ENCODE measurements around the gene LCOR.

The LCOR gene

GRCh38 chr10:97019213-97019844, 187.2 kb downstream of the LCOR start:
- H3K4ac ChIP-seq (ENCODE audit: low read depth in 1 of 2, low read length in 2 of 2): no peak overlapping the region
- peaks cover 0 to 6% of the 10 kb centered on the region in 2 experiments for H3K27me3 ChIP-seq (ENCODE audit: control insufficient read depth in 1 of 2, insufficient read depth in 1 of 2, low read length in 2 of 2)
- H3K14ac ChIP-seq (ENCODE audit: low read length in 2 of 2): no peak overlapping the region
- DNase-seq: no peak
- H2BK5ac ChIP-seq (ENCODE audit: low read depth, low read length, poor library complexity, severe bottlenecking): no peak overlapping the region
- H4K8ac ChIP-seq (ENCODE audit: low read length): no peak overlapping the region
- no peak overlapping the region for H3K9ac ChIP-seq (ENCODE audit: low read length)
- no peak overlapping the region for H2AK5ac ChIP-seq (ENCODE audit: low read length, severe bottlenecking)
- no peak overlapping the region for H2AFZ ChIP-seq (ENCODE audit: low read depth, low read length)
- 88% methylated on average over 12 of the region's 12 CpGs for WGBS
- H3K79me1 ChIP-seq (replicated peaks; ENCODE audit: low read length, poor library complexity, severe bottlenecking): no peaks in the 10 kb centered on the region
- H3K4me3 ChIP-seq (ENCODE audit: insufficient read depth in 1 of 2, low read depth in 1 of 2, low read length in 2 of 2): no peak overlapping the region
- H2BK12ac ChIP-seq (ENCODE audit: low read length in 2 of 2): no peak overlapping the region
- H2BK15ac ChIP-seq (ENCODE audit: low read depth, poor library complexity, severe bottlenecking): no peak overlapping the region
- H3K9me3 ChIP-seq (ENCODE audit: control insufficient read depth, low read length): no peaks in the 10 kb centered on the region
- H3K36me3 ChIP-seq (ENCODE audit: control insufficient read depth in 1 of 2, insufficient read depth in 2 of 2, low read depth in 1 of 2, low read length in 2 of 2): no peaks in the 10 kb centered on the region
- no peak overlapping the region for H3K23ac ChIP-seq (ENCODE audit: low read length in 2 of 2)
- no peak overlapping the region for H2BK120ac ChIP-seq (ENCODE audit: low read depth, low read length)
- H3K18ac ChIP-seq (ENCODE audit: low read depth in 1 of 2, low read length in 2 of 2): no peak overlapping the region
- H4K91ac ChIP-seq (ENCODE audit: low read length): no peak overlapping the region
- H3K4me2 ChIP-seq (ENCODE audit: low read length, poor library complexity, severe bottlenecking): no peak overlapping the region
- H3K4me1 ChIP-seq (ENCODE audit: control insufficient read depth, insufficient read depth, low read depth, low read length): peaks cover 23% of the 10 kb centered on the region
- H3K27ac ChIP-seq (ENCODE audit: low read length, poor library complexity, severe bottlenecking): no peak overlapping the region

GRCh38 chr10:97020452-97021400, 188.6 kb downstream of the LCOR start:
- no peak overlapping the region for H2BK12ac ChIP-seq (ENCODE audit: low read length in 2 of 2)
- peaks cover 26% of the 10 kb centered on the region for H3K4me1 ChIP-seq (ENCODE audit: control insufficient read depth, insufficient read depth, low read depth, low read length)
- H2AFZ ChIP-seq (ENCODE audit: low read depth, low read length): no peak overlapping the region
- no peak overlapping the region for H3K4ac ChIP-seq (ENCODE audit: low read depth in 1 of 2, low read length in 2 of 2)
- no peak overlapping the region for H2BK15ac ChIP-seq (ENCODE audit: low read depth, poor library complexity, severe bottlenecking)
- peaks cover 0 to 6% of the 10 kb centered on the region in 2 experiments for H3K27me3 ChIP-seq (ENCODE audit: control insufficient read depth in 1 of 2, insufficient read depth in 1 of 2, low read length in 2 of 2)
- H3K9ac ChIP-seq (ENCODE audit: low read length): no peak overlapping the region
- no peak overlapping the region for H4K8ac ChIP-seq (ENCODE audit: low read length)
- no peak overlapping the region for H3K14ac ChIP-seq (ENCODE audit: low read length in 2 of 2)
- H3K18ac ChIP-seq (ENCODE audit: low read depth in 1 of 2, low read length in 2 of 2): no peak overlapping the region
- no peak overlapping the region for H2BK120ac ChIP-seq (ENCODE audit: low read depth, low read length)
- no peak overlapping the region for H3K4me3 ChIP-seq (ENCODE audit: insufficient read depth in 1 of 2, low read depth in 1 of 2, low read length in 2 of 2)
- no peaks in the 10 kb centered on the region for H3K36me3 ChIP-seq (ENCODE audit: control insufficient read depth in 1 of 2, insufficient read depth in 2 of 2, low read depth in 1 of 2, low read length in 2 of 2)
- no peak overlapping the region for H2BK5ac ChIP-seq (ENCODE audit: low read depth, low read length, poor library complexity, severe bottlenecking)
- H4K91ac ChIP-seq (ENCODE audit: low read length): no peak overlapping the region
- H3K4me2 ChIP-seq (ENCODE audit: low read length, poor library complexity, severe bottlenecking): no peak overlapping the region
- WGBS: 75% methylated on average over 25 of the region's 25 CpGs
- no peak overlapping the region for H3K23ac ChIP-seq (ENCODE audit: low read length in 2 of 2)
- H2AK5ac ChIP-seq (ENCODE audit: low read length, severe bottlenecking): no peak overlapping the region
- H3K9me3 ChIP-seq (ENCODE audit: control insufficient read depth, low read length): no peaks in the 10 kb centered on the region
- no peak for DNase-seq
- no peaks in the 10 kb centered on the region for H3K79me1 ChIP-seq (replicated peaks; ENCODE audit: low read length, poor library complexity, severe bottlenecking)
- H3K27ac ChIP-seq (ENCODE audit: low read length, poor library complexity, severe bottlenecking): no peak overlapping the region

- no peak overlapping the region for H2BK120ac ChIP-seq (ENCODE audit: low read depth, low read length)
- no peaks in the 10 kb centered on the region for H3K36me3 ChIP-seq (ENCODE audit: control insufficient read depth in 1 of 2, insufficient read depth in 2 of 2, low read depth in 1 of 2, low read length in 2 of 2)
- H3K18ac ChIP-seq (ENCODE audit: low read depth in 1 of 2, low read length in 2 of 2): no peak overlapping the region
- DNase-seq: no peak
- H3K4ac ChIP-seq (ENCODE audit: low read depth in 1 of 2, low read length in 2 of 2): no peak overlapping the region
- no peak overlapping the region for H3K23ac ChIP-seq (ENCODE audit: low read length in 2 of 2)
- H4K8ac ChIP-seq (ENCODE audit: low read length): no peak overlapping the region
- no peak overlapping the region for H3K14ac ChIP-seq (ENCODE audit: low read length in 2 of 2)
- 87% methylated on average over 7 of the region's 7 CpGs for WGBS
- no peak overlapping the region for H2BK15ac ChIP-seq (ENCODE audit: low read depth, poor library complexity, severe bottlenecking)
- H3K27me3 ChIP-seq (ENCODE audit: control insufficient read depth in 1 of 2, insufficient read depth in 1 of 2, low read length in 2 of 2): peaks cover 0 to 6% of the 10 kb centered on the region in 2 experiments
- no peak overlapping the region for H3K4me3 ChIP-seq (ENCODE audit: insufficient read depth in 1 of 2, low read depth in 1 of 2, low read length in 2 of 2)
- H3K4me1 ChIP-seq (ENCODE audit: control insufficient read depth, insufficient read depth, low read depth, low read length): peaks cover 26% of the 10 kb centered on the region
- no peak overlapping the region for H2BK12ac ChIP-seq (ENCODE audit: low read length in 2 of 2)
- no peak overlapping the region for H2BK5ac ChIP-seq (ENCODE audit: low read depth, low read length, poor library complexity, severe bottlenecking)
- no peak overlapping the region for H3K4me2 ChIP-seq (ENCODE audit: low read length, poor library complexity, severe bottlenecking)
- no peaks in the 10 kb centered on the region for H3K79me1 ChIP-seq (replicated peaks; ENCODE audit: low read length, poor library complexity, severe bottlenecking)
- no peak overlapping the region for H2AK5ac ChIP-seq (ENCODE audit: low read length, severe bottlenecking)
- no peak overlapping the region for H2AFZ ChIP-seq (ENCODE audit: low read depth, low read length)
- H3K27ac ChIP-seq (ENCODE audit: low read length, poor library complexity, severe bottlenecking): no peak overlapping the region
- no peak overlapping the region for H4K91ac ChIP-seq (ENCODE audit: low read length)
- H3K9ac ChIP-seq (ENCODE audit: low read length): no peak overlapping the region
- H3K9me3 ChIP-seq (ENCODE audit: control insufficient read depth, low read length): peaks cover under 1% of the 10 kb centered on the region
Observed at GRCh38 chr10:97022616-97023015, 190.5 kb downstream of the LCOR start.
